ENCODE measurements around the gene TGFBR1. TPM values are rescaled to one million over a fixed set of nuclear protein-coding genes. Genes with fewer than 3 reads are reported as not detected.

TGFBR1 gene
- total and polyA plus RNA-seq, 2 donors = 17.0 to 19.4 TPM

DNA sequence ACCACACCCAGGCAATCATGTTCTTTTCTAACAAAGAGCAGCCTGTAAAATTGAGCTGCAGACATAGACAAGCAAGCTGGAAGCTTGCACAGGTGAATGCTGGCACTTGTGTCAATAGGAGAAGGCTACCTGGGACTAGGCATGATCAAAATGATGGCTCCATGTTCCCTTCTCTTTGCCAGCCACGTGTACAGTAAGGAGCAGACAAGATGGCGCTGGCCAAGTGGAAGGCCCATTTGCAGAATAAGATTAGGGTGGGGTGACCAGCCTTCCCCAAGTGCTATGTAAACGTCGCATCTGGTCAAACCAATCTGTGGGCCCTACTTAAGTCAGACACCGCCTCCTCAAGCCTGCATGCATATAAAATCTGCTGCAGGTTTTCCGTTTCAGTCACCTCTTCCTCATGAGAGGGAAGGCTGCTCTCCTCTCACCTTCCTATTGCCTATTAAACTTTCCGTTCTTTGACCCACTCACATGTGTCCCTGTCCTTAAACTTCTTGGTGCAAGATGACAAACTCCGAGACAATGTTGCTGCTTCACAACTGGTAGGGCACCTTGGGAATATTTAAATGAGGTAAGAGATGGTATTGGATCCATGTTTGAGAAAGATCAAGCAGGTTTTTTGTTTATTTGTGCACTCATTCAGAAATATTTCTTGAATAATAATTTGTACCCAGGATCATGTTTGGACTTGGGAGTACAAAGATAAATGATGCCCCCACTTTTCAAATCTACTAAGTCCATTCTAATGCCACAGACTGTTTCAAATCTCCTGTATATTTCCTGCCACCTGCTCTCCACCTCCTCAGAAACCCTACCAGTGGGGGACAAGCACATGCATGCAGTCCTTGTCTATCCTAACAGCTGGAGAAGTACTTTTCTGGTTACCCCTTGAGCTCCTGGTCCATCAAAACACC, 30.7 kb upstream of the TGFBR1 start:
- Histone ChIP-seq H3K36me3 (ENCODE audit: control insufficient read depth in 2 of 2, insufficient read depth in 2 of 2, low read length in 1 of 2) (no peaks in the 10 kb centered on the region), H3K4me3 (ENCODE audit: low read length in 2 of 2) (no peak overlapping the region), H3K4me1 (ENCODE audit: control insufficient read depth in 2 of 2, insufficient read depth in 2 of 2, low read length in 2 of 2) (peaks cover 15 to 34% of the 10 kb centered on the region in 2 donors), H3K9me3 (ENCODE audit: control insufficient read depth in 2 of 2, insufficient read depth in 1 of 2, low read length in 1 of 2) (no peaks in the 10 kb centered on the region), H3K27me3 (ENCODE audit: control insufficient read depth in 2 of 2, insufficient read depth in 1 of 2, low read length in 1 of 2) (no peaks in the 10 kb centered on the region), H3K27ac (ENCODE audit: low read depth in 1 of 2, low read length in 1 of 2) (no peak overlapping the region)
- DNase-seq (ENCODE audit: low read depth in 6 of 9, low spot score in 9 of 9) = no peak
- 92% methylated on average over 8 of the region's 8 CpGs for WGBS

DNA sequence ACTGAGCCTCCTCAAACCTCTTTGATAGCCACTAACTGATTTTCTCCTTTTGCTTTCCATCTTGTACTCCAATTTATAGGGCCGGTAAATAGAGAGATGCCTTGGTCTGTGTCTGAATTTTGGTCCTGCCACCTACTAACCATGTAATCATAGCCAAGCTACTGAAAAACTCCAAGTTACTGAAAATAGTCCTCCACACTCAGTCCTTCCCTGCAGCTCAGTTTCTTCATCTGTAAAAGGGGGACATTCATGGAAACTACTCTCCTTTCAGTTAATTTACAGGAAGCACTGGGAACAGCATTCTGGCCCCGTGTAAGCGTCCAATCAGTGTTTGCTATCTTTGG, 30.0 kb upstream of the TGFBR1 start:
- WGBS = 94% methylated on average over 3 of the region's 3 CpGs
- Histone ChIP-seq H3K4me3 (ENCODE audit: low read length in 2 of 2) (no peak overlapping the region), H3K27ac (ENCODE audit: low read depth in 1 of 2, low read length in 1 of 2) (no peak overlapping the region), H3K27me3 (ENCODE audit: control insufficient read depth in 2 of 2, insufficient read depth in 1 of 2, low read length in 1 of 2) (no peaks in the 10 kb centered on the region), H3K4me1 (ENCODE audit: control insufficient read depth in 2 of 2, insufficient read depth in 2 of 2, low read length in 2 of 2) (peaks cover 11 to 30% of the 10 kb centered on the region in 2 donors), H3K36me3 (ENCODE audit: control insufficient read depth in 2 of 2, insufficient read depth in 2 of 2, low read length in 1 of 2) (no peaks in the 10 kb centered on the region), H3K9me3 (ENCODE audit: control insufficient read depth in 2 of 2, insufficient read depth in 1 of 2, low read length in 1 of 2) (no peaks in the 10 kb centered on the region)
- no peak for DNase-seq (ENCODE audit: low read depth in 6 of 9, low spot score in 9 of 9)

DNA sequence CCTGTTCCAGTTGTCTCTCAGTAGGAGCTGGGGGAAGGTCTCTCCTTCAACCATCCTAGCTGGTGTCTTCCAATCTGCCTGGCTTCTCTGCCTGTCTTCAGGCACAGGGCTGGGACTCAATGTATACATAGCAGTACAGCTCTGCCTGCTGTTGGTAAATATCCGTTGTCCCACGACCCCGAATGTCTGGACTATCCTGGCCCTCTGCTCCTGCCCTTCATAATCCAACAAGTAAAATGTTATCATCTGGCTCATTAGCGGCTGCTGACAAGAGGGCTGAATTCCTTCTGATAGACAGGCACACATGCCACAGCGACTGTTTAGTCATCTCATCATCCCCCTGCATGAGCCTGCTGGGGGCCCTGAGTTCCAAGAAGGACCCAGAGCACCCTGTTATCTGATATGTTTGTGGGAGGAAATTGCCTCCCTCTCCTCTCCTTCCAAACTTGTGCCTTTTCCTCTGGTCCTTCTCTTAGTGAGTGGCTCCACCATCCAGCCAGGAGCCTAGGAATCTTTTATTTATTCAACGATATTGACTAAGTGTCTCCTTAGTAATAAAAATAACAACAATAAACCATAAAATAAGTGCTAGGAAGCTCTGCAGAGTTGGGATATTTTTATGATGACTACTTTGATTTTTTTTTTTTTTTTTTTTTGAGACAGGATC, 29.5 kb upstream of the TGFBR1 start:
- 96% methylated on average over 6 of the region's 6 CpGs for WGBS

DNA sequence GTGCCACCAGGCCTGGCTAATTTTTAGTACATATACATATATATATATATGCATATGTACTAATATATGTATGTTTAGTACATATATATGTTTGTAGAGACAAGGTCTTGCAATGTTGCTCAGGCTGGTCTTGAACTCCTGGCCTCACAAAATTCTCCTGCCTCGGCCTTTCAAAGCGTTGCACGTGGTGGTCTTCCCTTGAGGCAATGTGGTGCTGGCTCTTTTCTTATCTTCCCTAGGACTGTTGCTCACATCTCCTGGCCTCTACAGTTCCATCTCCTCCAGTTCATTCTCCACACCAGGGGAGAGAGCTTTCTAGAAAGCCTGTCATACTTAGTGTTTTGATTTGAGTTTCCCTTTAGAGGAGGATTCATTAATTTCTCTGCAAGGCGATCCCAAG, 28.9 kb upstream of the TGFBR1 start:
- 98% methylated on average over 4 of the region's 4 CpGs for whole genome bisulfite sequencing
- DNase-seq (ENCODE audit: low read depth in 6 of 9, low spot score in 9 of 9) = no peak
- Histone ChIP-seq H3K27ac (ENCODE audit: low read depth in 1 of 2, low read length in 1 of 2) (peak overlapping the region; percentile 22 to 88), H3K4me1 (ENCODE audit: control insufficient read depth in 2 of 2, insufficient read depth in 2 of 2, low read length in 2 of 2) (peaks cover 11 to 25% of the 10 kb centered on the region in 2 donors), H3K36me3 (ENCODE audit: control insufficient read depth in 2 of 2, insufficient read depth in 2 of 2, low read length in 1 of 2) (no peaks in the 10 kb centered on the region), H3K27me3 (ENCODE audit: control insufficient read depth in 2 of 2, insufficient read depth in 1 of 2, low read length in 1 of 2) (no peaks in the 10 kb centered on the region), H3K4me3 (ENCODE audit: low read length in 2 of 2) (no peak overlapping the region), H3K9me3 (ENCODE audit: control insufficient read depth in 2 of 2, insufficient read depth in 1 of 2, low read length in 1 of 2) (no peaks in the 10 kb centered on the region)

More for the DNA sequence above, 29.5 kb upstream of the TGFBR1 start:
- no peak overlapping the region for H3K4me3 ChIP-seq (ENCODE audit: low read length in 2 of 2)
- no peaks in the 10 kb centered on the region for H3K27me3 ChIP-seq (ENCODE audit: control insufficient read depth in 2 of 2, insufficient read depth in 1 of 2, low read length in 1 of 2)
- no peaks in the 10 kb centered on the region for H3K9me3 ChIP-seq (ENCODE audit: control insufficient read depth in 2 of 2, insufficient read depth in 1 of 2, low read length in 1 of 2)
- H3K36me3 ChIP-seq (ENCODE audit: control insufficient read depth in 2 of 2, insufficient read depth in 2 of 2, low read length in 1 of 2) = no peaks in the 10 kb centered on the region
- peaks cover 11 to 30% of the 10 kb centered on the region in 2 donors for H3K4me1 ChIP-seq (ENCODE audit: control insufficient read depth in 2 of 2, insufficient read depth in 2 of 2, low read length in 2 of 2)
- DNase-seq (ENCODE audit: low read depth in 6 of 9, low spot score in 9 of 9) = no peak
- H3K27ac ChIP-seq (ENCODE audit: low read depth in 1 of 2, low read length in 1 of 2) = no peak overlapping the region

DNA sequence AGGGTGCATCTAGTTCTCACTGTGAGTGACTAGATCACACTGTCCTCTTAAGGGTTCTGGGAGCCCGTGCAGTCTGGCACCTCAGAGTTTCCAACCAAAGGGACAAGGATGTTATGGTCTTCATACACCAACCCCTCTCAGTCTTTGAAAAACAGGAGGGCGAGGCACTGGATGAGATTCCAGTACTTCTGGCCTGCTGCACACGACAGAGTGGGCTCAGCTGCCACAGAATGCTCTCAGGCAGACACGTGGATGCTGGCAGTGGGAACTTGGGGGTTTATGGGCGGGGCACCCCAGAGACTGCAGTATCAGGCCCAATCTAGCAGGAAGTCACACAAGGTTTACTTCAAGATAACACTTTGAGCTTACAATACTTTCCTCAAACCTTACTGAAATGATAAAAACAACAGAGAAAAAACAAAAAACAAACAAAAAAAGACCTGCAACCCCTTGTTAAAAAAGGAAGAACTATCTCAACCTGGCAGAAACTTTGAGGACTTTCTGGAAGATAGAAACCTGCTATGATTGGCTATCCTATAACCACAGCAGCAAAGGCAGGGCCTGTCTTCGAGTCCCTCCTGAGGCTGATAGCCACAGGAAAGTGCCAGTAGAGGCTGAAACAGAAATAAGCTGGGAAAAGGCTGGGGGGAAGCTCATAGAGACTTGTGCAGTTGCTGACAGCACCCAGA, 28.3 kb upstream of the TGFBR1 start:
- Histone ChIP-seq H3K27me3 (ENCODE audit: control insufficient read depth in 2 of 2, insufficient read depth in 1 of 2, low read length in 1 of 2) (no peaks in the 10 kb centered on the region), H3K36me3 (ENCODE audit: control insufficient read depth in 2 of 2, insufficient read depth in 2 of 2, low read length in 1 of 2) (no peaks in the 10 kb centered on the region), H3K4me3 (ENCODE audit: low read length in 2 of 2) (no peak overlapping the region), H3K9me3 (ENCODE audit: control insufficient read depth in 2 of 2, insufficient read depth in 1 of 2, low read length in 1 of 2) (no peaks in the 10 kb centered on the region), H3K4me1 (ENCODE audit: control insufficient read depth in 2 of 2, insufficient read depth in 2 of 2, low read length in 2 of 2) (peaks cover 11 to 22% of the 10 kb centered on the region in 2 donors), H3K27ac (ENCODE audit: low read depth in 1 of 2, low read length in 1 of 2) (peak overlapping the region; percentile 69 to 88)
- 20% methylated on average over 6 of the region's 6 CpGs for WGBS
- DNase-seq (ENCODE audit: low read depth in 6 of 9, low spot score in 9 of 9) = peak in 8 of 9 donors; percentile 45 to 88 (median 64)

DNA sequence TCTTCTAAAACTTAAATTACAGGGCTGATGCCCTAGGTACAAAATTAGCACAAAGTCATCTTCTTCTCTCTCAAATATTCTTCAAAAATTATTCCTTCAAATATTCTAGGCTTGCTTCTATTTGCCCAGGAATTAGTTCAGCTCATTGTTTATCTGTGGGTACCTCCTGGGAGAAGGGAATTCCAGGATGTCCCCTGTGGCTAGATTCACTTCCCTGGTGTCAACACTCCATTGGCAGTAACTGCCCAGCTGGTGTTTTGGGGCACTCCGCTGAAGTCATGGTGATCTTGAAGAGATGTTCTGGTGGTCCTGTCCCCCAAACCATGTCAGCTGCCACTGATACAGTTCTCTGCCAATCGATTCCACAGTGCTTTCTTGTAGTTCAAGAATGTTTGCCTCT, 26.2 kb upstream of the TGFBR1 start:
- Histone ChIP-seq H3K36me3 (ENCODE audit: control insufficient read depth in 2 of 2, insufficient read depth in 2 of 2, low read length in 1 of 2) (no peaks in the 10 kb centered on the region), H3K9me3 (ENCODE audit: control insufficient read depth in 2 of 2, insufficient read depth in 1 of 2, low read length in 1 of 2) (no peaks in the 10 kb centered on the region), H3K27me3 (ENCODE audit: control insufficient read depth in 2 of 2, insufficient read depth in 1 of 2, low read length in 1 of 2) (no peaks in the 10 kb centered on the region), H3K4me1 (ENCODE audit: control insufficient read depth in 2 of 2, insufficient read depth in 2 of 2, low read length in 2 of 2) (peaks cover 11 to 22% of the 10 kb centered on the region in 2 donors), H3K27ac (ENCODE audit: low read depth in 1 of 2, low read length in 1 of 2) (no peak overlapping the region), H3K4me3 (ENCODE audit: low read length in 2 of 2) (no peak overlapping the region)
- no peak for DNase-seq (ENCODE audit: low read depth in 6 of 9, low spot score in 9 of 9)
- WGBS = 97% methylated on average over 2 of the region's 2 CpGs

DNA sequence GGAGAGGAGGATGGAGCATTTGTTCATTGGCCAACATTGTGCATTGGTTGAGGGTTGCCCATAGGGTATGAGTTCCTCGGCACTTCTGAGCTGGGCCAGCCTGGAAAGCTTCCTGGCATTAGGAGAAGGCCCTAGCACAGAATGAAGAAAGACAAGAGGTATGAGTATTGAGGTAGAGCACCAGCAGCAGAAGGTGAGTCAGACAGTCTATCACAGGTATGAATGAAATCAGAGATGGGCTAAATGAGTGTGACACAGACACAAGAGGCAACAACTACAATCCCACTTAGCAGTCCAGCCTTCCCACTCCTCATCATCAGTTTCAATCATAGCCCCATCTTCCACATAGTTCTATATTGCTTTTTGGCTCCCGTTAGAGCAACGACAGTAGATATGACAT, 25.4 kb upstream of the TGFBR1 start:
- DNase-seq (ENCODE audit: low read depth in 6 of 9, low spot score in 9 of 9) = no peak
- WGBS = 97% methylated on average over 3 of the region's 3 CpGs
- no peaks in the 10 kb centered on the region for H3K36me3 ChIP-seq (ENCODE audit: control insufficient read depth in 2 of 2, insufficient read depth in 2 of 2, low read length in 1 of 2)
- no peak overlapping the region for H3K4me3 ChIP-seq (ENCODE audit: low read length in 2 of 2)
- no peaks in the 10 kb centered on the region for H3K9me3 ChIP-seq (ENCODE audit: control insufficient read depth in 2 of 2, insufficient read depth in 1 of 2, low read length in 1 of 2)
- peaks cover 11 to 22% of the 10 kb centered on the region in 2 donors for H3K4me1 ChIP-seq (ENCODE audit: control insufficient read depth in 2 of 2, insufficient read depth in 2 of 2, low read length in 2 of 2)
- H3K27ac ChIP-seq (ENCODE audit: low read depth in 1 of 2, low read length in 1 of 2) = no peak overlapping the region
- no peaks in the 10 kb centered on the region for H3K27me3 ChIP-seq (ENCODE audit: control insufficient read depth in 2 of 2, insufficient read depth in 1 of 2, low read length in 1 of 2)

DNA sequence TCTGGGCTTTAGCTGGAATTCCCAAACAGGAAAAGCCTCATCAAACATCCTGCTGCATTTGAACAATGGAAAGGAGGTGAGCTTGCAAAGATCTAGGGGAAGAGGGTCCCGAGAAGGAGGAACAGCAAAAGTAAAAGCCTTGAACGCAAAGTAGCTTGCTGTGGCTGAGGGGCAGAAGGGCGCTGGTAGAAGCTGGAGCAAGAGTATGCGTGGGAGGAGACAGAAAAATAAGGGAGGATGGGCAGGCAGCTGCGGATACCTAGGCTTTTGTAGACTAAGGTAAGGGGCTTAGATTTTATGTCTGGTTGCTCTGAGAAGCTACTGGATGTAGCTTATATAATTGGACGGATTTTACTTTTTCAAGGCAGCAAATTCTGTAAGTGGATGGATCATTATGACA, 21.9 kb upstream of the TGFBR1 start:
- H3K36me3 ChIP-seq (ENCODE audit: control insufficient read depth in 2 of 2, insufficient read depth in 2 of 2, low read length in 1 of 2) = no peaks in the 10 kb centered on the region
- H3K4me3 ChIP-seq (ENCODE audit: low read length in 2 of 2) = no peak overlapping the region
- DNase-seq (ENCODE audit: low read depth in 6 of 9, low spot score in 9 of 9) = no peak
- no peak overlapping the region for H3K27ac ChIP-seq (ENCODE audit: low read depth in 1 of 2, low read length in 1 of 2)
- 95% methylated on average over 6 of the region's 6 CpGs for WGBS
- H3K4me1 ChIP-seq (ENCODE audit: control insufficient read depth in 2 of 2, insufficient read depth in 2 of 2, low read length in 2 of 2) = peaks cover 0 to 5% of the 10 kb centered on the region in 2 donors
- H3K9me3 ChIP-seq (ENCODE audit: control insufficient read depth in 2 of 2, insufficient read depth in 1 of 2, low read length in 1 of 2) = no peaks in the 10 kb centered on the region
- no peaks in the 10 kb centered on the region for H3K27me3 ChIP-seq (ENCODE audit: control insufficient read depth in 2 of 2, insufficient read depth in 1 of 2, low read length in 1 of 2)

Measured in thymus (tissue), 11 donors.